Loucy (cell line): ENCODE measurements around the gene CPEB4.

Experiments used
- EZH2phosphoT487 ChIP-seq: fragments of 200-600 bp; IDR thresholded peaks from 2 replicates; pipeline ENCODE4 v1.6.1; 2018; ENCODE audit warnings: antibody characterized with exemption, mild to moderate bottlenecking, moderate library complexity, borderline replicate concordance
- TF ChIP-seq, protein P1 (sequence below): fragments of 200-600 bp; sonication (generic); conservative IDR thresholded peaks from 2 replicates; pipeline ENCODE4 v1.5.1; 2014; ENCODE audit warnings: mild to moderate bottlenecking, antibody characterized with exemption, low read length

DNA sequence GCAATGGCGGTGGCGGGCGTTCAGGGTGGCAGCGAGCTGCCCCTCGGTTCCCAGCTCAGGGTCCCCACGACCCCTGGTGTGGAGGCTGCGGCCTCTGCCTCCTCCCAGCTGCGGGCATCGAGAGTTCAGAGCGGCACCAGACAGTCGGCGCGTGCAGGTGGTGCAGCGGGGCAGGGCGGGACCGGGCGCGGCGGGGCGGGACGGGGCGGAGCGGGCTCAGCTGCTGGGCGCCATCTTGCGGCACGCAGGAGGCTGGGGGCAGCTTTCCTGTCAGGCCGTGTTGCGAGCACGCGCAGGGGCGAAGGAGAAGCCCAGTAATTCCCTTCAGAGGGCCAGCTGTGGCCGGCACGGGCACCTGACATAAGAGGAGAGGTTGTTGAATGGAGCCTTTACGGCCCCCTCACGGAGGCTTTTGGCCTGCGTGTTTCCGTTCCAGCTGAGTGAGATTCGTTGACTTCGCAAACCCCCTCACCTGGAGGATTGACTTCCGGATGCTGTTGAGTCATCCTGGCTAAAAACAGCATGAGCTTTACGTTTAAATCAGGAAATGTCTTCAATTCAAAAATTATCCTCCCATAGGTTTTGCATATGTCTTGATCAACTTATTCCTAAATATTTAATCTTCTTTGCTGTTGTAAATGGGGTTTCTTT is 101.4 kb downstream of the CPEB4 start:
- TF ChIP-seq, protein P1, sequence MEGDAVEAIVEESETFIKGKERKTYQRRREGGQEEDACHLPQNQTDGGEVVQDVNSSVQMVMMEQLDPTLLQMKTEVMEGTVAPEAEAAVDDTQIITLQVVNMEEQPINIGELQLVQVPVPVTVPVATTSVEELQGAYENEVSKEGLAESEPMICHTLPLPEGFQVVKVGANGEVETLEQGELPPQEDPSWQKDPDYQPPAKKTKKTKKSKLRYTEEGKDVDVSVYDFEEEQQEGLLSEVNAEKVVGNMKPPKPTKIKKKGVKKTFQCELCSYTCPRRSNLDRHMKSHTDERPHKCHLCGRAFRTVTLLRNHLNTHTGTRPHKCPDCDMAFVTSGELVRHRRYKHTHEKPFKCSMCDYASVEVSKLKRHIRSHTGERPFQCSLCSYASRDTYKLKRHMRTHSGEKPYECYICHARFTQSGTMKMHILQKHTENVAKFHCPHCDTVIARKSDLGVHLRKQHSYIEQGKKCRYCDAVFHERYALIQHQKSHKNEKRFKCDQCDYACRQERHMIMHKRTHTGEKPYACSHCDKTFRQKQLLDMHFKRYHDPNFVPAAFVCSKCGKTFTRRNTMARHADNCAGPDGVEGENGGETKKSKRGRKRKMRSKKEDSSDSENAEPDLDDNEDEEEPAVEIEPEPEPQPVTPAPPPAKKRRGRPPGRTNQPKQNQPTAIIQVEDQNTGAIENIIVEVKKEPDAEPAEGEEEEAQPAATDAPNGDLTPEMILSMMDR, result no peak
- TF ChIP-seq EZH2phosphoT487, result no peak
